KMS-11 (cell line): ENCODE measurements around the gene BABAM1.

Experiments used
- H2AFZ ChIP-seq: fragments of 200-600 bp; sonication (generic); 2 replicates; pipeline ENCODE4 v1.6.1; 2016; ENCODE audit warnings: antibody characterized with exemption, mixed run types, low read depth
- H3K27ac ChIP-seq: fragments of 200-600 bp; sonication (generic); 2 replicates; pipeline ENCODE4 v1.6.1; 2016; ENCODE audit warnings: mild to moderate bottlenecking, mixed run types
- H3K27me3 ChIP-seq: fragments of 200-600 bp; sonication (generic); 2 replicates; pipeline ENCODE4 v1.6.1; 2017; ENCODE audit warnings: mild to moderate bottlenecking, low read depth, mixed run types, moderate library complexity; ENCODE audit not compliant: insufficient read depth
- H3K36me3 ChIP-seq: fragments of 200-600 bp; sonication (generic); 2 replicates; pipeline ENCODE4 v1.6.1; 2017; ENCODE audit warnings: mild to moderate bottlenecking, mixed run types; ENCODE audit not compliant: insufficient read depth
- H3K4me1 ChIP-seq: fragments of 200-600 bp; sonication (generic); 2 replicates; pipeline ENCODE4 v1.6.1; 2016; ENCODE audit warnings: mild to moderate bottlenecking, low read depth, mixed run types; ENCODE audit not compliant: poor library complexity, severe bottlenecking
- H3K4me2 ChIP-seq: fragments of 200-600 bp; sonication (generic); 2 replicates; pipeline ENCODE4 v1.7.0; 2016; ENCODE audit warnings: mild to moderate bottlenecking, mixed run types
- H3K4me3 ChIP-seq: fragments of 200-600 bp; sonication (generic); IDR thresholded peaks from 2 replicates; pipeline ENCODE4 v1.6.1; 2017; ENCODE audit warnings: low read depth, low read length, mixed read lengths; ENCODE audit not compliant: insufficient read depth
- H3K79me2 ChIP-seq: fragments of 200-600 bp; sonication (generic); 2 replicates; pipeline ENCODE4 v1.6.1; 2016; ENCODE audit warnings: low read depth, mixed run types; ENCODE audit not compliant: insufficient read depth
- H3K9ac ChIP-seq: fragments of 200-600 bp; sonication (generic); 2 replicates; pipeline ENCODE4 v1.6.1; 2016; ENCODE audit warnings: mild to moderate bottlenecking, mixed run types
- H4K20me1 ChIP-seq: fragments of 200-600 bp; sonication (generic); 2 replicates; pipeline ENCODE4 v1.6.1; 2016; ENCODE audit warnings: mild to moderate bottlenecking, mixed run types; ENCODE audit not compliant: insufficient read depth
- TF ChIP-seq, protein P1 (sequence below): fragments of 200-600 bp; sonication (generic); conservative IDR thresholded peaks from 2 replicates; pipeline ENCODE4 v1.6.1; 2017; ENCODE audit warnings: low read depth, mild to moderate bottlenecking, antibody characterized with exemption, low read length, moderate library complexity, mixed read lengths

The BABAM1 gene

DNA sequence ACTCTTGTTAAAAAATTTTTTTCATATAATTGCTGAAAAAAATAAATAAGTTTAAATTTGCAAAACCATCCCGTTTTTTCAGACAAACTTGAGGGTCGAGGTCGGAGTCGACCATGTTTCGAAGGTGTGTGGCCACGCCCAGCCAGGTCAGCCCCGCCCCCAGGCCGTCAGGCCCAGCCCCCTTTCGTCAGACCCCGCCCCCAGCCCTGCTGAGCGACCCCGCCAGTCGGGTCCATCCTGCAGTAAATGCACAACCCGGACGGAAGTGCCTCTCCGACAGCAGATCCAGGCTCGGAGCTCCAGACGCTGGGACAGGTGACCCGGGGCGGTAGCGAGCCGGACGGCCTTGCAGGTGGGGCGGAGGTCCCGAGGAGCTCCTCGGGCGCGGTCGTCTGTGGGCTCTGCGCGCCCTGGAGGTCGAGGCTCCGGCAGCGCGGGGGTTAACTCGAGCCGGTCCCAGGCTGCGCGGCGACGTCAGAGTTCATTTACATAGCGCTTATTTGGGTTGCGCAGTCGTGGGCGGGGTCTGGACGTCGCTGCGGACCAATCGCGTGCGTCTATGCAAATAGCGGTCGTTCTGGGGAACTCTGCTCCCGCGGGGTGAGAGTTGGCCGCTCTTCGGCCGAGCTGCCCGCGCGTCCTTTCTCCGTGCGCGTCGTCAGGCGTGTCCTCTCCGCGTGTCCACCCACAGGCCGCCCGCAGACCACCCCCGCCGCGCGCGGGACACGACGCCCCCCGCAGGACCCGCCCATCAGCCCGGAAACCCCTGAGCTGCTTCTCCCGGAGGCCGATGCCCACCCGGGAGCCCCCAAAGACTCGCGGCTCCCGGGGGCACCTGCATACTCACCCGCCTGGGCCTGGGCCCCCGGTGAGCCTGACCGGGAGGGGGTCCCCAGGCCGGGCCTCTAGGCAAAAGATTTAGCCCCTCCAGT, 41.0 kb upstream of the BABAM1 start, which contains the start of gene OCEL1:
Gene OCEL1 (plus strand): TSS at position 225 of the 932 bp plus-strand sequence. CDS start 22 bp downstream, at position 247.
- TF ChIP-seq, protein P1, sequence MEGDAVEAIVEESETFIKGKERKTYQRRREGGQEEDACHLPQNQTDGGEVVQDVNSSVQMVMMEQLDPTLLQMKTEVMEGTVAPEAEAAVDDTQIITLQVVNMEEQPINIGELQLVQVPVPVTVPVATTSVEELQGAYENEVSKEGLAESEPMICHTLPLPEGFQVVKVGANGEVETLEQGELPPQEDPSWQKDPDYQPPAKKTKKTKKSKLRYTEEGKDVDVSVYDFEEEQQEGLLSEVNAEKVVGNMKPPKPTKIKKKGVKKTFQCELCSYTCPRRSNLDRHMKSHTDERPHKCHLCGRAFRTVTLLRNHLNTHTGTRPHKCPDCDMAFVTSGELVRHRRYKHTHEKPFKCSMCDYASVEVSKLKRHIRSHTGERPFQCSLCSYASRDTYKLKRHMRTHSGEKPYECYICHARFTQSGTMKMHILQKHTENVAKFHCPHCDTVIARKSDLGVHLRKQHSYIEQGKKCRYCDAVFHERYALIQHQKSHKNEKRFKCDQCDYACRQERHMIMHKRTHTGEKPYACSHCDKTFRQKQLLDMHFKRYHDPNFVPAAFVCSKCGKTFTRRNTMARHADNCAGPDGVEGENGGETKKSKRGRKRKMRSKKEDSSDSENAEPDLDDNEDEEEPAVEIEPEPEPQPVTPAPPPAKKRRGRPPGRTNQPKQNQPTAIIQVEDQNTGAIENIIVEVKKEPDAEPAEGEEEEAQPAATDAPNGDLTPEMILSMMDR = no peak
- Histone ChIP-seq H2AFZ (peak within 1 kb of the TSS; percentile 93), H3K27ac (peak within 1 kb of the TSS; percentile 36; the same call in 1 of the 2 replicates), H3K4me2 (peak within 1 kb of the TSS; percentile 87), H3K27me3 (no peaks in the 10 kb centered on the region), H3K4me1 (peaks cover 6% of the 10 kb centered on the region), H3K9ac (peak within 1 kb of the TSS; percentile 61), H4K20me1 (no peaks in the 10 kb centered on the region), H3K79me2 (no peaks in the 10 kb centered on the region), H3K36me3 (no peaks in the 10 kb centered on the region), H3K4me3 (no peak within 1 kb of the TSS)

DNA sequence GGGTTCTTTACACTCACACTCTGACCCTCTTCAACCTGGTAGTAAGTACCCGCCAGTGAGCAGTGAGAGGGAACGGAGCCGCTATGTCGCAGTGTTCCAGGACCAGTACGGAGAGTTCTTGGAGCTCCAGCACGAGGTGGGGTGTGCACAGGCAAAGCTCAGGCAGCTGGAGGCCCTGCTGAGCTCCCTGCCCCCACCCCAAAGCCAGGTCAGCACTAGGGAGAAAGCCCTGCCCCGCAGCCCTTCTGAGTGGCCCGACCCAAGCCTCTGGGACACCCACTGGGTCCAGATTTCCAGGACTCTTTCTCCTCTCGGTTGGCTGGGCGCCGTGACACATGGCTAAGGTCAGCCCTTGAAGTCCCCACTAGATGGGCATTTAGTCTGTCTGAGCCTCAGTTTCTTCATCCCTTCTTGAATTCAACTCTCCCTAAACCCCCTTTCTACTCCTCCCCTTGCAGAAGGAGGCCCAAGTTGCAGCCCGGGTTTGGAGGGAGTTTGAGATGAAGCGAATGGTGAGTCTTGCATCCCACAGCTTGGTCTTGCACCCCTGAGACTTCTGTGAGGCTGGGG, 39.4 kb upstream of the BABAM1 start:
- H3K36me3 ChIP-seq = no peaks in the 10 kb centered on the region
- H3K27me3 ChIP-seq = no peaks in the 10 kb centered on the region
- H3K4me2 ChIP-seq = no peak overlapping the region
- H3K4me1 ChIP-seq = peaks cover 6% of the 10 kb centered on the region
- no peak overlapping the region for H3K27ac ChIP-seq
- no peak overlapping the region for H2AFZ ChIP-seq
- no peaks in the 10 kb centered on the region for H3K79me2 ChIP-seq
- H3K4me3 ChIP-seq = no peak overlapping the region
- TF ChIP-seq, protein P1 = no peak
- H3K9ac ChIP-seq = no peak overlapping the region
- no peaks in the 10 kb centered on the region for H4K20me1 ChIP-seq

DNA sequence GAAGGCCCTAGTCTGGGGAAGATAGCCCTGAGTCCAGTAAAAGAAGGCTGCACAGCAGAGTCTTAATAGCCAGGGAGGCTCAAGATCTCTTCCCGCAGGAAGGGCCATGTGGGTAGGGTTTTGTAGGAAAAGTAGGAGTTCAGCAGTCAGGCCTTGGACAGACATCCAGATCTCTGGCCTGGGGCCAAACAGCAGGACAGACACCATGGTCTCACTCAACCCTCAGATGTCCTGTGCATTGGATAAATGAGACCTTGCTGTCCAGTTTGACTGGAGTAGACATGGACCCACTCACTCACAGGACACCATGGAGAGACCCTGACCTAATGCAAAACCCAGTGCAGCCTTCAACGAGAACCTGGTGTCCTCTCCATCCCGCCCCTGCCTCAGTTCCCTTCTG, 37.4 kb upstream of the BABAM1 start:
- TF ChIP-seq, protein P1 = no peak
- H3K4me2 ChIP-seq = no peak overlapping the region
- H3K27ac ChIP-seq = no peak overlapping the region
- H2AFZ ChIP-seq = no peak overlapping the region
- H3K4me3 ChIP-seq = no peak overlapping the region
- no peaks in the 10 kb centered on the region for H3K27me3 ChIP-seq
- peaks cover 16% of the 10 kb centered on the region for H3K79me2 ChIP-seq
- no peaks in the 10 kb centered on the region for H4K20me1 ChIP-seq
- no peak overlapping the region for H3K9ac ChIP-seq
- no peaks in the 10 kb centered on the region for H3K36me3 ChIP-seq
- H3K4me1 ChIP-seq = peaks cover 16% of the 10 kb centered on the region

DNA sequence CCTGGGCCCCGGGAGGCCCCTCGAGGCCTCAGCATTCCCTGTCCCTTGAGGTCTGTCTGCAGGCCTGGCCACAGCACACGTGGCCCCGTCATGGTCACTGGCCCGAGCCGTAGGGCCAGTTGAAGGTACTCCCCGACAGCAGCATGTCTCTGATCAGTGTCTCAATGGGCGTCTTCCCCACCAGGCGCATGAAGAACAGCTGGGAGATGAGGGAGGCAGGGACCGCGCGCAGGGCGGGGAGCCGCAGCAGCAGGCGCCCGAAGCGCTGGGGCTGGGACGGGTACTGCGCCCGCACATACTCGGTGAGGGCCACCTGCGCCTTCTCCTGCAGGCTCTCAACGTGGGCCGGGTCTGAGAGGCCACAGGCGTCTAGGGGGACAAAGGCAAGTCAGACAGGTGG, 35.0 kb upstream of the BABAM1 start:
- Histone ChIP-seq H3K4me1 (peaks cover 15% of the 10 kb centered on the region), H4K20me1 (no peaks in the 10 kb centered on the region), H3K79me2 (peaks cover 19% of the 10 kb centered on the region), H3K27ac (no peak overlapping the region), H3K4me3 (no peak overlapping the region), H3K27me3 (no peaks in the 10 kb centered on the region), H3K36me3 (no peaks in the 10 kb centered on the region), H3K4me2 (no peak overlapping the region), H3K9ac (no peak overlapping the region), H2AFZ (no peak overlapping the region)
- TF ChIP-seq, protein P1 = no peak
